Small intestine (tissue), 7 donors: Measurements from ENCODE around the gene ENPP3. TPM values are rescaled to one million over a fixed set of nuclear protein-coding genes. Genes with fewer than 3 reads are reported as not detected.

Experiments
- DNase-seq, 2 donors: peaks; one replicate each; pipeline versions ENCODE4 v3.0.0 to v3.0.0-alpha.2; 2013
- FAIRE-seq: peaks from 2 replicates; lab custom pipeline; 2012; peaks lifted over from hg19 to GRCh38; lab: Jason Lieb, UNC
- H3K27ac ChIP-seq, 3 donors: one replicate each; pipeline ENCODE4 v1.5.1; 2013; ENCODE audit warnings: low read length in 2 of 3, mild to moderate bottlenecking in 2 of 3, control low read depth in 1 of 3, inconsistent platforms in 1 of 3, low read depth in 1 of 3, moderate library complexity in 1 of 3
- H3K27me3 ChIP-seq, 3 donors: one replicate each; pipeline ENCODE4 v1.6.1; 2013; ENCODE audit warnings: low read length in 3 of 3, inconsistent platforms in 1 of 3; ENCODE audit not compliant: control insufficient read depth in 3 of 3, insufficient read depth in 3 of 3
- H3K36me3 ChIP-seq, 3 donors: one replicate each; pipeline ENCODE4 v1.6.1; 2013; ENCODE audit warnings: low read length in 3 of 3, inconsistent platforms in 1 of 3, low read depth in 1 of 3, mild to moderate bottlenecking in 1 of 3, moderate library complexity in 1 of 3; ENCODE audit not compliant: control insufficient read depth in 3 of 3, insufficient read depth in 2 of 3
- H3K4me1 ChIP-seq, 3 donors: one replicate each; pipeline ENCODE4 v1.6.1; 2013; ENCODE audit warnings: low read length in 2 of 3, inconsistent platforms in 1 of 3, low read depth in 1 of 3, mild to moderate bottlenecking in 1 of 3, moderate library complexity in 1 of 3; ENCODE audit not compliant: control insufficient read depth in 3 of 3, insufficient read depth in 2 of 3
- H3K4me3 ChIP-seq, 3 donors: one replicate each; pipeline ENCODE4 v1.5.1; 2013; ENCODE audit warnings: low read length in 3 of 3, control low read depth in 1 of 3, inconsistent platforms in 1 of 3, low read depth in 1 of 3, mild to moderate bottlenecking in 1 of 3, moderate library complexity in 1 of 3
- H3K9me3 ChIP-seq, 2 donors: one replicate each; pipeline ENCODE4 v1.6.1; 2013; ENCODE audit warnings: low read depth in 1 of 2, low read length in 1 of 2; ENCODE audit not compliant: control insufficient read depth in 2 of 2, insufficient read depth in 1 of 2
- WGBS, 3 donors: extraction: QIAGEN DNeasy Blood & Tissue Kit; methylation state at CpG; one replicate each; pipeline ENCODE4 v1.1.7; 2013; 5-methylcytosine and 5-hydroxymethylcytosine counted together
- polyA plus RNA-seq, 4 donors: library from polyadenylated mRNA; stranded (reverse) in 3 of 4; unstranded in 1 of 4; fragments of 200-250 nt in 3 of 4; fragments of 120-200 nt in 1 of 4; gene quantifications; one replicate each; pipeline versions ENCODE4 v1.2.1 to v1.2.3, GENCODE V29; 2013
- donor health status: healthy with polysubstance abuse.
- donor health status: control.
- donor health status: control.
- donor health status: Bipolar disorder and iron deficiency.
- donor health status: healthy.

The ENPP3 gene
- polyA plus RNA-seq, 4 donors: 0.57 to 53.0 (median 7.2) TPM

GRCh38 chr6:131657630-131658111 is 20.6 kb downstream of the ENPP3 start:
- DNase-seq (no peak), FAIRE-seq (no peak)
- Histone ChIP-seq H3K27ac (no peak overlapping the region), H3K36me3 (peaks cover 0 to 19% (median 0%) of the 10 kb centered on the region in 3 donors), H3K4me3 (no peak overlapping the region), H3K9me3 (no peaks in the 10 kb centered on the region), H3K4me1 (peaks cover 0 to 6% (median 2%) of the 10 kb centered on the region in 3 donors), H3K27me3 (no peaks in the 10 kb centered on the region)
- 76 to 87% (median 82%) methylated on average over 6 of the region's 6 CpGs for WGBS, 3 donors

DNA sequence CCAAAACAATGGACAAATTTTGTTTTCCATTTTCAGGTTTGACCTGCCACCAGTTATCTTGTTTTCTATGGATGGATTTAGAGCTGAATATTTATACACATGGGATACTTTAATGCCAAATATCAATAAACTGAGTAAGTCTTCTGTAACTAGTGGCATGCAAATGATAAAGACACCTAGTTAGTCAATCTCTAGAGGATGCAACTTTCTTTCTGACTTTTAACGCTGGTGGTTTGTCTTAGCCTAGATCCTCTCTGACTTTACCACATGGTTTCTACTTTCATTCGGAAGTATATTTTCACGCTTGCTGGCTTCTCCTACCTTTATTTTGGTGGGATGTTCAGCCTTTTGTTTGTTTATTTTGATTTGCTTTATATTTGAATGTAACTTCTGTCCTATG is 21.2 kb downstream of the ENPP3 start:
- Histone ChIP-seq H3K27me3 (no peaks in the 10 kb centered on the region), H3K36me3 (peaks cover 0 to 16% (median 0%) of the 10 kb centered on the region in 3 donors), H3K9me3 (no peaks in the 10 kb centered on the region), H3K4me1 (peaks cover 0 to under 1% (median 0%) of the 10 kb centered on the region in 3 donors), H3K27ac (no peak overlapping the region), H3K4me3 (no peak overlapping the region)
- DNase-seq: no peak
- FAIRE-seq: no peak
- WGBS, 3 donors: 87 to 94% (median 92%) methylated on average over 3 of the region's 3 CpGs

DNA sequence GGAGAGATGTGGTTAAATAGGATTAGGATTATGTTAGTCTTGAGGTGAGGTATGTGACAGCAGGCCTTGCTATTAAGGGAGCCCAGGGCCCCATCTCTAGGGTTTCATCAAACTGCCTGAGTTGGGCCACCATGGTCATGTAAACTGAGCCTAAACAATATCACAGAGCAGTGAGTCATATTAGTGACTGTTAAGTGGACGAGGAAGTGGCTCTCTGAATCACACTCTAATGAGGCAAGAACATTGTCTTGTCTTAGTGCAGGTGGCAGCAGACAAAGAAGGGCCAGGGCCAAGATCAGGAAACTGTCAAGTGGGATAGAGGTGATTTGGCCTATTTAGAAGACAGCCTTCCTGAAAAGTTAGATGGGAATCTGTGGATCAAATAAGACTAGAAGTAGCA is 23.1 kb downstream of the ENPP3 start:
- WGBS, 3 donors: 12 to 31% (median 22%) methylated on average over 1 of the region's 1 CpG
- no peaks in the 10 kb centered on the region for H3K4me1 ChIP-seq
- no peak overlapping the region for H3K4me3 ChIP-seq
- no peaks in the 10 kb centered on the region for H3K9me3 ChIP-seq
- no peak for DNase-seq
- no peak overlapping the region for H3K27ac ChIP-seq
- H3K36me3 ChIP-seq: peaks cover 0 to 4% (median 0%) of the 10 kb centered on the region in 3 donors
- H3K27me3 ChIP-seq: no peaks in the 10 kb centered on the region
- FAIRE-seq: no peak

- H3K4me1 ChIP-seq: no peaks in the 10 kb centered on the region
- H3K36me3 ChIP-seq: peaks cover 0 to 2% (median 0%) of the 10 kb centered on the region in 3 donors
- no peaks in the 10 kb centered on the region for H3K9me3 ChIP-seq
- FAIRE-seq: no peak
- H3K27ac ChIP-seq: no peak overlapping the region
- no peak for DNase-seq
- 88 to 98% (median 94%) methylated on average over 2 of the region's 2 CpGs for WGBS, 3 donors
- no peak overlapping the region for H3K4me3 ChIP-seq
- H3K27me3 ChIP-seq: no peaks in the 10 kb centered on the region
Observed at GRCh38 chr6:131663578-131664165, 26.6 kb downstream of the ENPP3 start.

DNA sequence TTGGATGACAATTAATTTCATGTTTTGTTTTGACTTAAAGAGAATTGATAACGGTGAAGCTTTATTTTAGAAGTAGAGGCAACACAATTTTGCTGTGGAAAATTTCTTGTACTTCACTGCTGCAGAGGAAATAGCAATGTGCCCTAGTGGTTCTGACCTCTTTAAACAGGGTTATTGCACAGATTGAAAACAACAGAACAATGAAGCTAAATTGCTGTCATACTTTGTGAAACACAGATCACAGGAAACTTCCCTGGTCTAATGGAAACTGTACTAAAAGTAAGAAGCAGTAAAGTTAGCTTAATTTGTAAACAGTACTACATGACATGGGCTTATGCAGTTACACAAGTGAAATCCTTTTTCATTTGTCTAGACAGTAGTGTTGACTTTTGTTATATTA is 32.8 kb downstream of the ENPP3 start:
- Histone ChIP-seq H3K27ac (no peak overlapping the region), H3K27me3 (no peaks in the 10 kb centered on the region), H3K9me3 (no peaks in the 10 kb centered on the region), H3K36me3 (peaks cover 0 to 3% (median 0%) of the 10 kb centered on the region in 3 donors), H3K4me1 (no peaks in the 10 kb centered on the region), H3K4me3 (no peak overlapping the region)
- FAIRE-seq: no peak
- WGBS, 3 donors: 43 to 93% (median 74%) methylated on average over 1 of the region's 1 CpG
- no peak for DNase-seq

DNA sequence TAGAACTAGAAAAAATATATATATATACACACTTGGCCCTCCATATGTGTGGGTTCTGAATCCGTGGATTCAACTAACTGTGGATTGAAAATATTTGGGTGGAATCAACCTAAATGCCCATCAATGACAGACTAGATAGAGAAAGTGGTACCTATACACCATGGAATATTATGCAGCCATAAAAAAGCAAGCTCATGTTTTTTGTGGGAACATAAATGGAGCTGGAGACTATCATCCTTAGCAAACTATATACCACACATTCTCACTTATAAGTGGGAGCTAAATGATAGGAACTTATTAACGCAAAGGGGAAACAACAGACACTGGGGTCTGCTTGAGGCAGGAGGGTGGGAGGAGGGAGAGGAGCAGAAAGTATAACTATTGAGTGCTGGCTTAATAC is 36.1 kb downstream of the ENPP3 start:
- 91 to 98% (median 93%) methylated on average over 2 of the region's 2 CpGs for WGBS, 3 donors
- Histone ChIP-seq H3K4me3 (no peak overlapping the region), H3K9me3 (no peaks in the 10 kb centered on the region), H3K27me3 (no peaks in the 10 kb centered on the region), H3K4me1 (no peaks in the 10 kb centered on the region), H3K27ac (no peak overlapping the region), H3K36me3 (peaks cover 0 to 9% (median 3%) of the 10 kb centered on the region in 3 donors)
- FAIRE-seq: no peak
- no peak for DNase-seq

- 85 to 93% (median 91%) methylated on average over 5 of the region's 5 CpGs for WGBS, 3 donors
- Histone ChIP-seq H3K27me3 (no peaks in the 10 kb centered on the region), H3K4me1 (no peaks in the 10 kb centered on the region), H3K9me3 (no peaks in the 10 kb centered on the region), H3K4me3 (no peak overlapping the region), H3K36me3 (peaks cover 0 to 11% (median 0%) of the 10 kb centered on the region in 3 donors), H3K27ac (no peak overlapping the region)
- FAIRE-seq: no peak
- DNase-seq: no peak
Observed at GRCh38 chr6:131678442-131678841, 41.3 kb downstream of the ENPP3 start.

DNA sequence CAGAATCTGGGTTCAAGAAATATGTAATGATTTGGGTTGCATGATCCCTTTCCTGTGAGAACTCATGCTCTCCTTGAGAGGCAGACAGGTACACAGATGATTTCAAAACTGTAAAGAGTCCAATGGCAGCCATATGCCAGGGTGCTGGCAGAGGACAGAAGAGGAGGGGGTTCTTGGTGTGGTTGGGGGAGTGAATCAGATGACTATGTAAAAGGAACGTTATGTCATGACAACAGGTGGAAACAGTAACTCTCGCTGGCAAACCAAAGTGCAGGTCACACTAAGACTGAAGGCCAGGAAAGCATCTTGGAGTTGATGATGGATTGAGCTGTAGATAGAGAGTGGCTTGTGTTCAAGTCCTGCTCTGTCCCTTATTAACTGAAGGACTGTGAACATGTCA is 43.8 kb downstream of the ENPP3 start:
- WGBS, 3 donors: 86 to 95% (median 92%) methylated on average over 2 of the region's 2 CpGs

GRCh38 chr6:131681585-131681984 is 44.5 kb downstream of the ENPP3 start:
- no peaks in the 10 kb centered on the region for H3K9me3 ChIP-seq
- no peak for DNase-seq
- H3K4me3 ChIP-seq: no peak overlapping the region
- FAIRE-seq: no peak
- no peak overlapping the region for H3K27ac ChIP-seq
- no peaks in the 10 kb centered on the region for H3K27me3 ChIP-seq
- no peaks in the 10 kb centered on the region for H3K4me1 ChIP-seq
- H3K36me3 ChIP-seq: peaks cover 0 to 10% (median 2%) of the 10 kb centered on the region in 3 donors

More for the DNA sequence above, 43.8 kb downstream of the ENPP3 start:
- no peaks in the 10 kb centered on the region for H3K4me1 ChIP-seq
- H3K4me3 ChIP-seq: no peak overlapping the region
- H3K9me3 ChIP-seq: no peaks in the 10 kb centered on the region
- no peak for FAIRE-seq
- no peak for DNase-seq
- peaks cover 0 to 11% (median 2%) of the 10 kb centered on the region in 3 donors for H3K36me3 ChIP-seq
- H3K27me3 ChIP-seq: no peaks in the 10 kb centered on the region
- no peak overlapping the region for H3K27ac ChIP-seq
